Aorta (tissue), 5 donors: ENCODE data around the gene ABCC6. TPM values are rescaled to one million over a fixed set of nuclear protein-coding genes. Genes with fewer than 3 reads are reported as not detected.
"Not testable (repeated sequence)": the region's sequence is repeated elsewhere in the genome, so short reads cannot be mapped to it uniquely, and the experiment has no call there.

Source experiments
- ATAC-seq: fragments of 200-7000 bp; cut with Tn5 transposase; one replicate; pipeline ENCODE4 v1.9.1; 2022; ENCODE audit warnings: moderate library complexity; ENCODE audit not compliant: low FRiP score
- DNase-seq, 2 donors: peaks; one replicate each; pipeline ENCODE4 v3.0.0-alpha.2; 2020
- H3K27ac ChIP-seq, 2 donors: one replicate each; pipeline ENCODE4 v1.5.1; 2013; ENCODE audit warnings: low read length in 2 of 2, mild to moderate bottlenecking in 2 of 2, moderate library complexity in 2 of 2, control low read depth in 1 of 2, inconsistent platforms in 1 of 2, low read depth in 1 of 2
- H3K27me3 ChIP-seq, 2 donors: one replicate each; pipeline ENCODE4 v1.6.1; 2013; ENCODE audit warnings: control low read depth in 1 of 2, low read length in 1 of 2, mild to moderate bottlenecking in 1 of 2, moderate library complexity in 1 of 2; ENCODE audit not compliant: insufficient read depth in 2 of 2, control insufficient read depth in 1 of 2
- H3K36me3 ChIP-seq, 2 donors: one replicate each; pipeline ENCODE4 v1.6.1; 2013; ENCODE audit warnings: control low read depth in 1 of 2, low read length in 1 of 2, mild to moderate bottlenecking in 1 of 2; ENCODE audit not compliant: insufficient read depth in 2 of 2, control insufficient read depth in 1 of 2
- H3K4me1 ChIP-seq, 2 donors: one replicate each; pipeline ENCODE4 v1.6.1; 2013; ENCODE audit warnings: low read length in 2 of 2, control low read depth in 1 of 2, mild to moderate bottlenecking in 1 of 2, moderate library complexity in 1 of 2; ENCODE audit not compliant: insufficient read depth in 2 of 2, control insufficient read depth in 1 of 2
- H3K4me3 ChIP-seq, 2 donors: one replicate each; pipeline ENCODE4 v1.5.1; 2013; ENCODE audit warnings: low read length in 2 of 2, control low read depth in 1 of 2, mild to moderate bottlenecking in 1 of 2
- H3K9me3 ChIP-seq: one replicate; pipeline ENCODE4 v1.6.1; 2013; ENCODE audit warnings: mild to moderate bottlenecking, low read length; ENCODE audit not compliant: control insufficient read depth
- WGBS, 2 donors: extraction: QIAGEN DNeasy Blood & Tissue Kit; methylation state at CpG; one replicate each; pipeline ENCODE4 v1.1.7; 2013; 5-methylcytosine and 5-hydroxymethylcytosine counted together
- intact Hi-C, 2 donors: fragments of 100-400 bp; cut with DNase I; formaldehyde crosslinking; loops; one replicate each; pipeline versions ENCODE4 v1.14.2 to v1.15.0; 2022
- polyA plus RNA-seq, 2 donors: library from polyadenylated mRNA; stranded (reverse); fragments of 200-250 nt; gene quantifications; one replicate each; pipeline ENCODE4 v1.2.3, GENCODE V29; 2013
- total RNA-seq, 2 donors: library from RNA; stranded (reverse); fragmentation: NEBNext Ultra II Directional; extraction: Animal tissue kit (Norgen Biotek cat#: 25700); gene quantifications; one replicate each; pipeline ENCODE4 v1.2.1, GENCODE V29; 2021
- donor health status: healthy with polysubstance abuse.
- donor health status: Bipolar disorder and iron deficiency.
- donor health status: DM: no; HTN: no; CAD: no.
- donor health status: DM: no; HTN: no; CAD: no.
- donor health status: DM: yes; HTN: yes; CAD: no.

ABCC6 gene
- total and polyA plus RNA-seq, 4 donors = 0.20 to 4.6 (median 2.4) TPM

- no peaks in the 10 kb centered on the region for H3K36me3 ChIP-seq
- H3K27ac ChIP-seq = no peak overlapping the region
- WGBS, 2 donors = 84% methylated on average over 7 of the region's 7 CpGs
- H3K9me3 ChIP-seq = no peaks in the 10 kb centered on the region
- DNase-seq (no peak), ATAC-seq (no peak)
- H3K4me3 ChIP-seq = no peak overlapping the region
- intact Hi-C loops = no loop called here
- no peaks in the 10 kb centered on the region for H3K4me1 ChIP-seq
- no peaks in the 10 kb centered on the region for H3K27me3 ChIP-seq
These were observed 57.2 kb downstream of the ABCC6 start for GRCh38 chr16:16166085-16166484.

GRCh38 chr16:16164243-16164642, 59.1 kb downstream of the ABCC6 start:
- WGBS, 2 donors = 91 to 92% methylated on average over 3 of the region's 3 CpGs

GRCh38 chr16:16163571-16163970, 59.7 kb downstream of the ABCC6 start:
- Histone ChIP-seq H3K9me3 (peaks cover 2% of the 10 kb centered on the region), H3K36me3 (no peaks in the 10 kb centered on the region)
- intact Hi-C loops = no loop called here

More at GRCh38 chr16:16164243-16164642, 59.1 kb downstream of the ABCC6 start:
- H3K27me3 ChIP-seq = no peaks in the 10 kb centered on the region
- intact Hi-C loops = no loop called here
- H3K9me3 ChIP-seq = no peaks in the 10 kb centered on the region
- H3K4me3 ChIP-seq = no peak overlapping the region
- no peaks in the 10 kb centered on the region for H3K4me1 ChIP-seq
- no peak overlapping the region for H3K27ac ChIP-seq
- ATAC-seq (no peak), DNase-seq (no peak)
- no peaks in the 10 kb centered on the region for H3K36me3 ChIP-seq

GRCh38 chr16:16163109-16163508, 60.2 kb downstream of the ABCC6 start:
- 88 to 89% methylated on average over 4 of the region's 4 CpGs for WGBS, 2 donors
- no peaks in the 10 kb centered on the region for H3K4me1 ChIP-seq
- intact Hi-C loops = no loop called here
- H3K4me3 ChIP-seq = no peak overlapping the region
- DNase-seq (no peak), ATAC-seq (no peak)
- H3K27ac ChIP-seq = no peak overlapping the region
- no peaks in the 10 kb centered on the region for H3K36me3 ChIP-seq
- peaks cover 2% of the 10 kb centered on the region for H3K9me3 ChIP-seq
- no peaks in the 10 kb centered on the region for H3K27me3 ChIP-seq

More at GRCh38 chr16:16163571-16163970, 59.7 kb downstream of the ABCC6 start:
- ATAC-seq (no peak), DNase-seq (no peak)
- no peaks in the 10 kb centered on the region for H3K27me3 ChIP-seq
- no peak overlapping the region for H3K27ac ChIP-seq
- no peak overlapping the region for H3K4me3 ChIP-seq
- no peaks in the 10 kb centered on the region for H3K4me1 ChIP-seq
- 92 to 95% methylated on average over 5 of the region's 5 CpGs for WGBS, 2 donors

- WGBS, 2 donors = 90% methylated on average over 3 of the region's 3 CpGs
- Histone ChIP-seq H3K4me3 (no peak overlapping the region), H3K4me1 (no peaks in the 10 kb centered on the region), H3K27ac (no peak overlapping the region), H3K27me3 (no peaks in the 10 kb centered on the region), H3K9me3 (peaks cover 2% of the 10 kb centered on the region), H3K36me3 (no peaks in the 10 kb centered on the region)
- intact Hi-C loops = no loop called here
- DNase-seq = no peak
- no peak for ATAC-seq
These were observed 60.7 kb downstream of the ABCC6 start for GRCh38 chr16:16162591-16162990.

GRCh38 chr16:16161840-16162239, 61.5 kb downstream of the ABCC6 start:
- WGBS, 2 donors = 89 to 90% methylated on average over 5 of the region's 5 CpGs
- H3K36me3 ChIP-seq, intact Hi-C loops, DNase-seq, ATAC-seq, H3K27me3 ChIP-seq, H3K4me1 ChIP-seq, H3K9me3 ChIP-seq, H3K27ac ChIP-seq, H3K4me3 ChIP-seq: not testable (repeated sequence)

- peaks cover 2% of the 10 kb centered on the region for H3K9me3 ChIP-seq
- intact Hi-C loops = no loop called here
- DNase-seq = no peak
- no peak for ATAC-seq
- H3K27ac ChIP-seq = no peak overlapping the region
- H3K36me3 ChIP-seq = no peaks in the 10 kb centered on the region
- H3K4me3 ChIP-seq = no peak overlapping the region
- no peaks in the 10 kb centered on the region for H3K4me1 ChIP-seq
- 77 to 79% methylated on average over 5 of the region's 5 CpGs for WGBS, 2 donors
- H3K27me3 ChIP-seq = no peaks in the 10 kb centered on the region
These were observed 62.0 kb downstream of the ABCC6 start for GRCh38 chr16:16161319-16161718.

GRCh38 chr16:16159662-16160061, 63.6 kb downstream of the ABCC6 start:
- intact Hi-C loops = loop anchor here in 1 of 2 donors (10.0 kb wide), 1 partner anchor 65 kb away; no protein-coding TSS in a partner anchor

GRCh38 chr16:16158741-16159374, 64.4 kb downstream of the ABCC6 start:
- Histone ChIP-seq H3K27ac (no peak overlapping the region), H3K4me1 (no peaks in the 10 kb centered on the region), H3K4me3 (no peak overlapping the region), H3K27me3 (no peaks in the 10 kb centered on the region), H3K9me3 (peaks cover 2% of the 10 kb centered on the region), H3K36me3 (no peaks in the 10 kb centered on the region)
- no peak for ATAC-seq
- 86 to 88% methylated on average over 3 of the region's 3 CpGs for WGBS, 2 donors
- no peak for DNase-seq
- intact Hi-C loops = loop anchor here in 1 of 2 donors (10.0 kb wide), 1 partner anchor 64 kb away; no protein-coding TSS in a partner anchor

More at GRCh38 chr16:16159662-16160061, 63.6 kb downstream of the ABCC6 start:
- 97 to 98% methylated on average over 3 of the region's 3 CpGs for WGBS, 2 donors
- Histone ChIP-seq H3K36me3 (no peaks in the 10 kb centered on the region), H3K27me3 (no peaks in the 10 kb centered on the region), H3K4me1 (no peaks in the 10 kb centered on the region), H3K4me3 (no peak overlapping the region), H3K9me3 (peaks cover 2% of the 10 kb centered on the region), H3K27ac (no peak overlapping the region)
- ATAC-seq (no peak), DNase-seq (no peak)
